ENCODE measurements around the gene ZNF804B. TPM values are rescaled to one million over a fixed set of nuclear protein-coding genes. Genes with fewer than 3 reads are reported as not detected.
"Not testable (repeated sequence)": the region's sequence is repeated elsewhere in the genome, so short reads cannot be mapped to it uniquely, and the experiment has no call there.

ZNF804B gene
- total RNA-seq, 1 donor from 2014 or later: not detected

DNA sequence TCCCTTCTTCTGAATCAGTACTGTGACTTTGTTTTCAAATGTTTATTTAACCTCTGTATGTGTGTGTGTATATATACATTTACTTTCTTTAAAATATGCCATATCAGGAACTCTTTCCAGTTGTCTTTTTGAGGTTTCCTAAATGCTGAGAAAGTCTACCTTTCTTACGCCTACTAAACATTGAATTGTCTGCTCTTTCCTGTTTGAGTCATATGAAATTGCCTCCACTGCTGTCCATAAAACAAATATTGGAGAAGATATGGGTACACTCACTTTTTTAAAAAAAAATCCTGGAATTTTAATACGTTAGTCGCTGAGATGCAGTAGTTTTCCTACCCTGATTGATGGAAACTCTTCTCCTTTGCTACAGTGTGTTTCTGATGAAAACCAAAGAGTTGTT lies 334.8 kb downstream of the ZNF804B start:
- no peak for ATAC-seq

DNA sequence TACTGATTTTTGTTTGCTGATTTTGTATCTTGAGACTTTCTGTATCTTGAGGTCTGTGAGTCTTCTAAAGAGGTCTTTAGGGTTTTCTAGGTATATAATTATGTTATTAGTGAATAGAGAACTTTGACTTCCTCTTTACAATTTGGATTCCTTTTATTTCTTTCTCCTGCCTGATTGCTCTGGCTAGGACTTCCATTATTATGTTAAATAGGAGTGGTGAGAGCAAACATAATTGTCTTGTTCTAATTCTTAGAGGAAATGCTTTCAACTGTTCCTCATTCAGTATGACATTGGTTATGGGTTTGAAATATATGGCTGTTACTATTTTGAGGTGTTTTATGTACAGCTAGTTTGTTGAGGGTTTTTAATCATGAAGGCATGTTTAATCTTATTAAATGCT lies 344.1 kb downstream of the ZNF804B start:
- no peak for ATAC-seq

DNA sequence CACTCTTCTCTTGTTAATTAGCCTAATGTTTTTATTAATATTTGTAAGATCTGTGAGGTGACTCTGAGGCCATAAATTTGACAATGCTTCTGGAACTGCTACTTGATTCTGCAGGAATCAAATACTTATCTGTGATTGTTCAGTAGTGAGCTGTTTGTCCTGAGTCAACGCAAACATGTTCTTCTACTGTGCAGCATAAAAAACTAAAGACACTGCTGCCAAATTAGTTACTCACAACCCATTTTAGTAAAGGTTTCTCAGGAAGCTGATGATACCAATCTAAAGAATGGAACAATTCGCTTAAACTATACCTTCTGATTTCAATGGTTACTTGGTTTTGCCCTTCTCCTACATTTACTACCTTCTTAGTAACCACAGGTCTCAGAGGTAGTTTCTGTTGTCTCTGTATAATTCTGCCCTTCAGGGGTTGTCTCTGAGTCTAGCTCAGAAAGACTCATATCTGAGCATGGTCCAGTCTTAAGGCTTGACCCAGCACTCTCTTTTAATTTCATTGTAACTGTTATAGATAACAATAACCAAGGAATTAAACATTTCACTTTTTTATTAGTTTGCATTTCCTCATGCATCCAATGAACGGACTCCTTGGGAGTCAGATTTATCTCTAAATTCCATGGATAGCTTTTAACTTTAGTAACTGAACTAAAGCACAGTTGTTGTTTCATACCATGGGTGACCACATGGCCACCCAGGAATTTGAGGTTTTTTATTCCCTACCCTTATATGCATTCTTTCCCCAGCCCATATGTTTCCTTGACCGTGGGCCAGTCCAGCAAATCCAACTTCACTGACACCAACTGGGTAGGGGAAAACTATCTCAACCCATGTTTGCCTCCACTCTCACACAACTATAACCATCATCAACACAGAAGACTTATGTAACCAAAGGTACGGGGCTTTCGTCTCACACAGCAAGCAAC lies 345.5 kb downstream of the ZNF804B start:
- ATAC-seq: no peak

DNA sequence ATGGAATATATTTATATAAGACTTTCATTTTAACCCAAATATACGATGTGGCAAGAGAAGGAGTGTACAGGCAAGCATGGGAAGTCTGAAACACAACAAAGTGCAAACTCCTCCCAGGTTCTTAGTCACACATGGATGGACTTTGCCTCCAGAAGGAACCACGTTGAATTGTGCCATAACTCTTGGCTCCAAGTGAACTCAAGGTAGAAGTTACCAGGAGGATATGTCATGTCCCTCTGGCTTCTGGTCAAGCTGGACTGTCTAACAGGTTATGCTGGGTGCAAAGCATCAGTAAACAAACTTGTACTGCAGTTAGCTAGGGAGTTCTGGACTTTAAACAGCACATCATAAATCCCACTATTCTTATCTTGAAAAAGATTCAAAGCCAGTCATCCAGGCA lies 364.4 kb downstream of the ZNF804B start:
- ATAC-seq: no peak

DNA sequence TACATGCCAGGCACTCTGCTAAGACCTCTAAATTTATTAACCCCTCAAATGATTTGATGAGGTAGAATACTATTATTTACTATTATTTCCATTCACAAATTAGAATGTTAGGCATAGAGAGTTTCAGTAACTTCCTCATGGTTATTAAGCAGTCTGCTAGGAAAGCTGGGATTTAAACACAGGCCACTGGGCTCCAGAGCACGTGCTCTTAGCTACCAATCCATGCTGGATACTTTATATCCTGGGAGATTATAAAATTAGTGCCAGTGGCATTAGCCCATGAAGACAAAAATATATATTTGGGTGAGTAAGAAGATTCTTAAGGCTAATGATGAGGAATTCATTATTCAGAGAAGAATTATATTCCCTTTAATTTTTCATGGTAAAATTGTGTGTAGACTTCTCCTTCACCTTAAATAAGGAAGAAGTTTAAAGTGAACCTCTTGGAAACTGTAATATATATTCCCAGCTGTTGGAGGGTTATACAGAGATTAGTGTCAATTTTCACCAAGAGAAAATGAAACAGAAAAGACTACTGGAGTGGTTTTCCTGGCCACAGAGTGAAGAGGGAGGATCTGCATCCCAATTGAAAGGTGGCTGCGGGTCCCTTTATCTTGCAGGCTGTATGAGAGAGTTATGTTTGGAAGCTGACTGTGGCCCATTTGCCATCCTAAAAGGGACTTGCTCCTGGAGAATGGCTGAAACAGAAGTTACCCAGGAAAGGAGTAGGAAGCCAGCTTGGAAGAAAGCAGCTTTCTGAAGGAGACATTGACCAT lies 370.3 kb downstream of the ZNF804B start:
- no peak for ATAC-seq

DNA sequence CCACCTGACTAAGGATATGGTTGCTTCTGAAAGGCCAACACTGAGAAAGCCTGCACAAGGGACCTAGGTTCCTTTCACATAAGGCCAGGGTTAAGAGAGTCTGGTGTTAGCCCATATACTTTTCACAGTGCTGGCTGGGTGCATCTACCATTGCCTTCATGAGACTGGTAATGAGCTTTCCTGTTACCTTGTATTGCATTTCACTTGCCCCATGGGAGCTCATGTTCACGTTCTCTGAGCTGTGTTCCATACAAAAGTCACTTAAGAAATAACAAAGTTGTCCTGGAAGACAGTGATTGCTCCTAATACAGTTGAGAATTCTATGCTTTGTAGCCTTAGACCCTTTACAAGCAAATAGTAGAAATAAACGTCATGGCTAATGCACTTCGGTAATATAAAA lies 373.9 kb downstream of the ZNF804B start:
- no peak for ATAC-seq

DNA sequence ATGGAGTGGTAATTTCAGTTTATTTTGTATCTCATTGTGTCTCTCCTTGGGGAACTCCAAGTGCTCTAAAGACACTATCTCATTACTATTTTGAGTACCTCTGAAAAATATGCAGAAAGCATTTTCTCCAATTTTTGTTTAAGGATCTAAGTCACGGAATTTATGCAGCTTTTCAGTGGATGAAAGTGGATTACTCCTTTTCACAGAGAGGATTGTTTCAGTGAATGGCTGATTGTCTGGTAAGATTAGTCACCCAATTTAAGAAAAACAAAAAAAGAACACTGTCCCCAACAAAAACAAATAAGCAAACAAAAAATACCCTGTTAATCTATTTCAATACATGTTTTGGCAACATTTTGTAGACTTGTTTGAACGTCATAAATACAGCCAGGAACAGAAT lies 374.3 kb downstream of the ZNF804B start:
- no peak for ATAC-seq

DNA sequence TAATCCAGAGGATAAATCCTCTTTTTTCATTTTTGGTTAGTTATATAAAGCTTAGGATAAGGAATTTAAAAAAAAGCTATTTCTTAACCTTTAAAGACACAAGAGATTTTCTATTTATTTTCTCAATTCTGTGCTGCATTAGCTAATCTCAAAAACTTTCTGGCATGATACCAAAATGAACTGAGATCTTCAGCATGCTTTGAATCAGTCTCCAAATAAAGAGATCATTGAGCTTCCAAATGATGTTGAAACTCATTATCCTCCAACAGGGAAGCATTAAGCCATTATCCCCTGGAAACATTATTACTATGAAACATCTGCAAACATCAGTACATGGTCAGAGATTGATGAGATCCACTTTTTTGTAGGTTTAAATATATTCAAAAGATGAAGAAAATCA lies 386.3 kb downstream of the ZNF804B start:
- no peak for ATAC-seq

DNA sequence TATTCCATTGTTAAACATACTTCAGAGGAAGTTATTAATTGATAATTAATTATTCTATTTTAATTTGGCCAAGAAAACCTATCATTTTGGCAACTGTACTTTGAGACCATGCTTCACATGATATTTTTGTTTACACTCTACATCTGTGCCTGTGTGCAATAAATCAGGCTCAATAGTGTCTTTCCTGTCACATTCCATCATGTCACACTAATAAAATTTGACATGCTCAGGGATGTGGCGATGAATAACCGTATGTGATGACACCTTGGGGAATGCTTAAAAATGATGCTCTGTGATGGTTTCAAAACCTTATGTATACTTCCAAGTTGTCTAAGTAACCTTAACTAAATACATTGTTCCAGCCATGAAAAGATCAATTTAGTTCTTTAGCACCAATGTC lies 400.6 kb downstream of the ZNF804B start:
- no peak for ATAC-seq

DNA sequence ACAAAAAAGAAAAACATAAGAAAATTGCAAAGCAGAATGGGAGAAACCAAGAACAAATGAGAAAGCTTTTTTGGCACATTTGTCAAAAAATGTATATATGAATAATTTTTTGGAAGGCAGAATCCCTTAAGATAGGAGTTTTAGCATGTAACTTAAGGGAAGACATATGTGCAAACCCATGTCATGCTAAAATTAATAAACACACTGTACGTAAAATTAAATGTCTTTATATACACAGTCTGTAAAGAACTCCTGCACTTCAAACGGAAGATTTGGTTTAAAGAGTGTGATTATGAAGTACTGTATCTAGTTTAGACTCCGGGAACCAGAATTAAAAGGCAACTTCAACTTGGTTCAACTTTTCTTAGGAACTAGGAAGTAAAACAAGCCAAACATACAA lies 405.9 kb downstream of the ZNF804B start:
- ATAC-seq: no peak

DNA sequence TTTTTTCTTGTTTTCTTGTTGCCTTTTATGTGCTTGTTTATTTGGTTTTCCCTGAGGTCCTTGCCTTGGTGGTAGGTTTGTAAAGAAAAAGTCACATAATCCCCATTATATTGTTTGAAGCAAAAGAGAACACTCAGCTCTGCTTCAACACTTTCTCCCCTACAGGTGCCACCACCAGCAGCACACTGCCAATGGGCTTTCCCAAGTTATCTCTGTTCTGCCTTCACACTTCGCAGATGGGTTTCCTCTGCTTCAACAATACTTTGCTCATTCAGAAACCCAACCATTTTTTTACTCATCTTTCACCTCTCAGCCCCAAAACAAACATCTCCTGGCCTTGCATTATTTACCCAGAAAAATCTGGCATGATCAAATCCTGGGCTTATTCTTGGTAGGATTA lies 411.1 kb downstream of the ZNF804B start:
- ATAC-seq: no peak

DNA sequence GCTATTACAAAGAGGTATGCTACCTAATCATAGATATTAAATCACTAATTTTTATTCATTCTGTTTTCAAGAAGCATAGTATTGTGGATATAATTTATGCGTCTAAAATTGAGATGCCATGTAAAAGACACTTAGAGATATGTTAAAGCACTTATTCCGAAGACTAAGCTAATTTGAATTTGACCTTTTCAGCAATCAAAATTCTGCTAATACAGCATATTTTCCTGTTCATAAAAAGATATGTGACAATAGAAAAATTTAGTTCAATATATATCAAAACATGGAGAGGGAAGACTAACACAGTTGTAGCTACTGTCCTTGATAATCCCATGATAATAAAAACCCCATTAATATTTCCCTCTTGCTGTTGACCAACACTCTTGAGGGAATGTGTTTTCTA lies 422.6 kb downstream of the ZNF804B start:
- ATAC-seq: no peak

DNA sequence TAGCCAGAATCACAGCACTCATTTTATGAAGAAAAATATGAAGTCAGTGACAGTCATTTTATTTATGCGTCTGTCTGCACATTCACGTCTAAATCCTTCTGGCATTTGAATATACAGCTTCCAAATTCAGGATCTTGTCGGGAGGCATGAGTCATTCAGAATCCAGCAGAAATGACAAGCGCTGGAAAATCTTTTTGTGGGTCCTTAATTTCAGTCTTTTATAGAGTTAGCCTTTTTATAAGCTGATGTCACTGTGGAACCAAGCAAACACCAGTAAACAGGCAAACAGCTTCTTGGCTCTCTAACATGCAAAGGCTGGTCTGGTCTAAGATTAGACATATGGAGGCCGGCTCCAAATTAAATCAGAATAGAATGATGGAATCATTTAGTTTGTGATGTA lies 424.2 kb downstream of the ZNF804B start:
- no peak for ATAC-seq

DNA sequence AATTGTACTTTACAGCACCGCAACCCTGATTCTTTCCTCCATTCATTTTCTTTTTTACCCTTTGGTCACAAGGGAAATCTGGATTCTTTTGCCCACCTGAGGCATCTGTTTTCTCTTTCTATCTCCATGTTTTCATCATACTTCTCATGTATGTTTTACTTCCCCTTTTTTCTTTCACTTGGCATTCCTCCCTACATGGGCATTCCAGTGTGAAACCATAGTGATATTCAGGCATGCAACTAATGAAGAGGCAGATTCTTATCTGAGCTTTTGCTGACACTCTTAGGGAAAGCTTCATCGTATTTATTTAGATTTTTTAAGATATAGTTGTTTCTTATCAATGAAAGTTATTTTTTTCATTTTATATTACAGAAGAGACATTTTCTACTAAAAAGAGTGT lies 441.3 kb downstream of the ZNF804B start:
- ATAC-seq: no peak

DNA sequence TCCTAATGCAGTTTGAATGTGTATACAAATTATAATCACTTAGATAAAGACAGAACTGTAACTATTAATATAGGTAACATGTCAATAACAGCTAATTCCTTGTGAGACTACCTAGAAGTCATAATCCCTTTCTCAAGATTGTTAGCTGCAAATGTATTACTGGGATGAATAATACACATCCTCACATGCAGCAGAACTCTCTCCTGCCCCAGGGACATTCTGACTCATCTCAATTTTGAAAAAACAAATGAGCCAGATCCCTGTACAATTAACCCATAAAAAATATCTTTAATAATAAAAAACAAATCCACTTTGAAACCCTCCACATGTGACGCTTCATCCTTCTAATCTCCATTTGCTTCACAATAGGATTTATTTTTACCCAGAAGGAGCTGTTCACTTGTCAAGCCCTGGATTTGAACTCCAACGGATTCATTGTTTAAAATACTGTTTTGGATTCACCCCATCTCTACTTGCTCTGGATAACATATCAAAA lies 464.4 kb downstream of the ZNF804B start:
- ATAC-seq: no peak

DNA sequence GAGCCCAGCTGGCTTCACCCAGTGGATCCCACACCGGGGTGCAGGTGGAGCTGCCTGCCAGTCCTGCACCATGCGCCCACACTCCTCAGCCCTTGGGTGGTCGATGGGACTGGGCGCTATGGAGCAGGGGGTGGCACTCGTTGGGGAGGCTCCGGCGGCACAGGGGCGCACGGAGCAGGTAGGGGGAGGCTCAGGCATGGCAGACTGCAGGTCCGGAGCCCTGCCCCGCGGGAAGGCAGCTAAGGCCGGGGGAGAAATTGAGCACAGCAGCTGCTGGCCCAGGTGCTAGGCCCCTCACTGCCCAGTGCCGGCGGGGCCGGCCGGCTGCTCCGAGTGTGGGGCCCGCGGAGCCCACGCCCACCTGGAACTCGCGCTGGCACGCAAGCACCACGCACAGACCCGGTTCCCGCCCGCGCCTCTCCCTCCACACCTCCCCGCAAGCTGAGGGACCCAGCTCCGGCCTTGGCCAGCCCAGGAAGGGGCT lies 469.2 kb downstream of the ZNF804B start:
- not testable (repeated sequence) for ATAC-seq

DNA sequence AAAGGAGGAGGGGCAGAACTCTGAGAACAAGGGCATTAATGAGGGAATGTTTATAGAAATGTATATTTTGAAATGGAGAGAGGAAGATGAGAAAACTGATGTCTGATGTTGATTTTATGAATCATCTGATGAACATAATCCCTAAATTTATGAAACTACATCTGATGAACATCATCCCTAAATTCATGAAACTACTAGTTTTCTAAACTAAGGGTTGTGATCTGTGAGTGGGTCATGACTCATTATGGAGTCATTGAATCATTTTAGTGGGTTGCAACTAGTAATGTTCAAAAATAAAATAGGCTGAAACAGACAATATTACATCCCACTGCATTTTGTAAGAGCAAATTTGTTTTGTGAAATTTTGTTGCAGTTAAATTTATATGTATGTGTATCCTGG lies 478.7 kb downstream of the ZNF804B start:
- no peak for ATAC-seq

DNA sequence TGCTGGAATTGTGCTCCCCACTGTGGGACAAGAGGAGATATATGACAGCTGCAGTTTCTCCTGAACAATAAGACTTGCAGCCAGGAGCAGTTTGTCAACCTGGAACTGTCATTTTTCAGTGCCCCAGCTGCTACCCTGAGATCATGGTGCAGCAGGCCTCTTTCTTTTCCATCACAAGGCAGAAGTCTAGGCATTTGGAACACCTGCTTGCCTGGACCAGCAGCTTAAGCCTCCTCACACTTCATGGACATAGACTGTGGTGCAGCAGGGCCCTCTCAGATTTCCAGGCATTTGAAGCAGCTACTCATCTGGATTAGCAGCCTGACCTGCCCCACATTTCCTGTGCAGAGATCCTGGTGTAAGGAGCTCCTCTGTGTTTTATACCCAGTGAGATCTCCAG lies 486.7 kb downstream of the ZNF804B start:
- ATAC-seq: no peak

DNA sequence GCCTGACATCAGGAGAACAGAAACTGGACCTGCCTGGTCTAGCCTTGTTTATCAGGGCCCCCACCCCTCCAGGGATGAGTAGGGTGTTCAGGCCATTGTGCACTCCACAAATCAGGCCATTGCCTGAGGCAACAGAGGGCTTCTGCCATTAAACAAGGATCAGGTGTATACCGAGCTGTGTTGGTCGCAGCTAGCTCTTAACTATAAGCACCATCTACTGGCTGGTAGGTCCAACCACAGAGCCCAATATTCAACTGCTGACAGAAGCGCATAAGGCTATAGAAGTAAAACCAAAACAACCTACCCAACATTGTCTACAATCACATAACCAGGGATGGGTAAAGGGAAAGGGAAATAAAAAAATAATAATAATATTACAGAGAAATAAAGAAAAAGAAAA lies 487.7 kb downstream of the ZNF804B start:
- ATAC-seq: no peak

DNA sequence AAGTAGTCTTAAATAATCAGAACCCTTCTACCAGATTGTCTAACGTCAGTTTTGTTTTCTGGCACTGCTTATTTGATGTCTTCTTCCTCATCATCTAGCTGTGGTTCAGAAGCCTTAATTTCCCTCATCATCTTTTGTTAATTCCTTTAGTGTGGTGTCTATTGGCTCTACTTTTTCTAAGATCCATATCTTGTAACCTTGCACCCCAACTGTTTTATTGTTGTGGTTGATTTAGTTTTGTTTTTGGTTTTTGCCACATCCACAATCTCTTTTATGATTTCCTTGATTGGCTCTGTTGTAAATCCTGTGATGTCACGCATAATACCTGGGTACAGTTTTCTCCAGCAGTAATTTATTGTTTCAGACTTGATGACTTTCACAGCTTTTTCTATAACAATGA lies 499.6 kb downstream of the ZNF804B start:
- no peak for ATAC-seq

DNA sequence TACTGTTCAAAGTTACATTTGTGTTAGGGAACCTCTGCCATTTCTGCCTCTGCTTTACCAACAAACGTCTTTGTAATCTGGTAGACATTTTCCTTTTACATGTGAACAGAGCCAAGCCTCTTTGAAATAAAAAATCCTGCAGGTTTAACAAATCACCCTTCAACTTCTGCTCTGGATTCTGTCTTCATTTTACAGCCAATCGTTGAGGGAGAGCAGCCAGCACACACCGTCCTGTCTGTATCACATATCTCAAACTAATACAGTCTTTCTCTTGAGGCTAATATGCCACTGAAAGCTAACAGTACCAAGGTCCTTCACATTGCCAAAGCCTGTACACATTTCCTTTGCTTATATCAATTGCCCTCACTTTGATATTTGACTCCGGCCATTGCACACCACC lies 504.6 kb downstream of the ZNF804B start:
- ATAC-seq: no peak

DNA sequence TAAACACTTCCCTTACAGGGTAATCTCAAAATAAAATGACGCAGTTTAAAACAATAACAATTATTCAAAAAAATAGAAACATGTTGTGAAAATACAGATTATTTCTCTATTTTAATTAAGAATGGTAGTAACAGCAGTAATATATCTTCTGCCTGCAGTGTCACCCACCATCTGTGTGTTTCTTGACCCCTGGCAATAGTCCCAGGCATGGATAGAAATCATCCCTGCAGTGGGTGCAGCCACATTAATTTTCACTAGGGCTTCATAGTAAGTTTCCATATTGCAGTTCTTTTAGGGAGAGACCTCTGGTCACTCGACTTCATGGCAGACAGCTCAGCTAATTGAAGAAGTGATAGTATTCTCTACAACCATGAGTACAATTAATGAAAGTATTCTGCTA lies 506.1 kb downstream of the ZNF804B start:
- ATAC-seq: no peak

DNA sequence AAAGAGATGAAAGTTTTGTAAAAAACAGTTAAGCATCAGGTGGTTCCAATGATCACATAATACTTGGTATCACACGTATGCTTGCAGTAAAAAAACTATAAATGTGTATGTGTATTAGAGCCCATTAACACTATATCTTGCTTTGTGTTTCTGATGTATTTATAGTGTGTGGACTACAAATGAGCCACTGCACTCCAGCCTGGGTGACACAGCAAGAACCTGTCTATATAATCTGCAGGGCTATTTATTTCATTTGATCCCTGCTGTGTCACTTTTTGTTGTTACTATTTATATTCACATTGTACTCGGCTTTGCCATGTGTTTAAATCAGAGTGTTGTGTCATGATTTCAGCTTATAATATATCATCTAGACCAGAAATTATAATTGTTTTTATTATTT lies 523.8 kb downstream of the ZNF804B start:
- no peak for ATAC-seq

DNA sequence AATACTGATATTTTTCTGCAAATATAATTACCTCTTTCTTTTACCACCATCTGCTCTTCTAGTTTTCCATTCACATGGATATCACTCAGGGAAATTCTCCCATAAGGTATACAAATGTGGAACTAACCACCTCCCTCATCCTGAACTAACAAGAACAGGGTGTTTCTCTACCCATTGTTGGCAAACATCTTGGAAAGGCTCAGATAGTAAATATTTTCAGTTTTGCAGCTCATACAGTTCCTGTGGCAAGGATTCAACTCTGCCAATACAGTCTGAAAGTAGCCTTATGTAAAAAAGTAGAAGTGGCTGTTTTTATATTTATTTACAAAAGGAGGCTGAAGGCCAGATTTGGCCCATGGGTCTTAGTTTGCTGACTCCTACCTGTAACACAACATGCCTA lies 549.0 kb downstream of the ZNF804B start:
- no peak for ATAC-seq
